Stimulated activated CD4-positive, alpha-beta T cell treated with anti-CD3 and anti-CD28 coated beads, Interleukin-12 subunit alpha, Interleukin-12 subunit beta, amount 100 ng/mL, for 24 hours (primary cell): ENCODE results near the gene HSPA8.
"Not testable (repeated sequence)": the region's sequence is repeated elsewhere in the genome, so short reads cannot be mapped to it uniquely, and the experiment has no call there.

ENCODE experiments used
- DNase-seq, 2 experiments: peaks; one replicate each; pipeline ENCODE4 v3.0.0-alpha.2; 2020; ENCODE audit warnings: low read depth in 2 of 2

Gene HSPA8

DNA sequence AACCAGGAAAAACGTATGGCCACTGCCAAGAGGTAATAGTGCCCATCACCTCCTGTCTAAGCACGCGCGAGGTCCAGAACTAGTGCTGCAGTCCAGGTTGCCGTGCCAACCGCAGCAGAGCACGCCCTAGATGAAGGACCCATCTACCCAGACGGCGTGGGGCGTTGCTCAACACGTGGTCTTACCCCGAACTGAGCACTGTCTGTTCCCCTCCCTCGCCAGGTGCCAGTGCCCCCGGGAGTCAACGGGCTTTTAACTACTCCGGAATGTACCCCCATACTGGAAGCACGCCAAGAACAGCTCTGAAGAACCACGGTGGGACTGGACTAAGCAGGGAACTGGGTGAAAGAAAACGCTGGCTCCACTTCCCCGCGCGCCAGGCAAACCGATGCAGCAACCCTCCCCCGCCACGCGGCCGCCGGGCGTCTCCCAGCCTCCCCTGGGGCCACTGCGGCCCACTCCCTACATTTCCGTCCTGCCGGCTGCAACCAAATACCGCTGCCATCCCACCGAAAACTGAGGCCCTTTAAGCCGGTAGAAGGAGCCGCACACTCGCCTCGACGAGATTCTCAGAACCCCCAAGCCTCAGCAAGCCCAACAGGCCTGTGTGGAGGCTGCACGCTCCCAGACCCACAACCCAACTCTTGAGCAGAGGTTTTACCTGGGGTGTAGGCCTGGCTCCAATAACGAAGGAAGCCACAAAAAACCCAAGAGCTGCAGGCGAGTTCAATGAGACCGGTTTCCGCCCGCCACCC, at the start of gene HSPA8:
Gene HSPA8, minus strand, starts transcription at position 734 of the 755 bp plus-strand sequence. CDS start 812 bp downstream, outside the sequence.
- peak; percentile 55 to 68 for DNase-seq

DNA sequence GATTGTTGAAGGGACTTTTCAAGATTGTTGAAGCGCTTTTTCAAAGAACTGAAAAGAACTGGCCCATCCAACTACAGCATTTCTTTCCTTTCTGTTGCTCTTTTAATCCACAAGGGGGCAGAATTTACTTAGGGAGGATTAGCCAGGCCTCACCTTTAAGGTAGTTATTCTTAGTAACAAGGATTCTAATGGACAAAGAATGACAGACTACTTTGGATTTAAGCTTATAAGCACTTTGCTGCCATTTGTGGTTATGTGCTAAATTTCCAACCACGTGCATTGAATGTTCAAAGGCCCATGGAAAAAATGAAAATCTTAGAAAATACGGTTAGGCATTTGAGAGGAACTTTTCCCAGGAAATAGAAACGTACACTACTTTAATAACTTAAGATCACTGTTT, 49.5 kb upstream of the HSPA8 start:
- DNase-seq, result no peak

- DNase-seq, result no peak
Observed at GRCh38 chr11:123110397-123110796, 48.5 kb upstream of the HSPA8 start.

DNA sequence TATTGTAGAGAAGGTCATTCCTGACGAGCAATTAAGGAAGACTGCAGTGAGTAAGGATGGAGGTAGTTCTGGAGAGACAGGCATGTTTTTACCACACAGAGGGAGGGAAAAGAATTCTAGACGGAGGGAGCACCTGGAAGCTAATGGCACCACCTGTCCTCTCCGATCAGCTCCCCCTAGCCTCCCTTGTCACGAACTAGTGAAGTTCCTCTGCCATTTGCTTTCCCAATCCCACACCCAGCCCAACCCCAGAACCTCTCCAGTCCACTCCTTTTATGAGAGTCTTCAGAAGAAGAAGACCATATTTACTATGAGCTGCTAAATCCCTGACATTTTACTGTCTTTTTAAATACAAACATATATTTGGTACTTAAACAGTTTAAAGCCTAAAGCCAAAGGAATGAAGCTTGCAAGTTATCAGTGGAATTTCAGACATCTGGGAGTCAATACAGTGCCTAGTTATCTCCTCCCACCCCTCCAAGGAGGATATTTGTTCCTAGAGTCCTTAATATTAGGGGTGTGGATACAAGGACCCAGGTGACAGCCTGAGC, 46.1 kb upstream of the HSPA8 start:
- DNase-seq, result no peak

DNA sequence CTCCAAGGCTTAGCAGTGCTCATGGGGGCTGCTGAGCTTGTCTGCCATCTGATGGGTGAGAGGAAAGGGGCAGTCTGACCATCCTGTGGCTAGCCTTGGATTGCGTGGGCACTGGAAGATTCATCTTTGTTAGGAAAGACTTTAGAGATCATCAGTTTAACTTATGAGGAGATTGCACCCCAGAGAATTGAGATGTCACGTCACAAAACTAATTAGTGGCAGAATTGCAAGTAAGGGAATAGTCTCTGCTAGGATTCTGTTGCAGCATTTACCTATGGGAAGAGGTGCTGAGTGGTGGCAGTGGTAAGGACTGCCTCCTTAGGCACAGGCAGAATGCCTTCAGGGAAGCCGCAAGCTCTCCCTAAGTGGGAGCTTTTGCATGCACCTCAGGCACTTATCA, 42.8 kb upstream of the HSPA8 start:
- DNase-seq, result no peak

DNA sequence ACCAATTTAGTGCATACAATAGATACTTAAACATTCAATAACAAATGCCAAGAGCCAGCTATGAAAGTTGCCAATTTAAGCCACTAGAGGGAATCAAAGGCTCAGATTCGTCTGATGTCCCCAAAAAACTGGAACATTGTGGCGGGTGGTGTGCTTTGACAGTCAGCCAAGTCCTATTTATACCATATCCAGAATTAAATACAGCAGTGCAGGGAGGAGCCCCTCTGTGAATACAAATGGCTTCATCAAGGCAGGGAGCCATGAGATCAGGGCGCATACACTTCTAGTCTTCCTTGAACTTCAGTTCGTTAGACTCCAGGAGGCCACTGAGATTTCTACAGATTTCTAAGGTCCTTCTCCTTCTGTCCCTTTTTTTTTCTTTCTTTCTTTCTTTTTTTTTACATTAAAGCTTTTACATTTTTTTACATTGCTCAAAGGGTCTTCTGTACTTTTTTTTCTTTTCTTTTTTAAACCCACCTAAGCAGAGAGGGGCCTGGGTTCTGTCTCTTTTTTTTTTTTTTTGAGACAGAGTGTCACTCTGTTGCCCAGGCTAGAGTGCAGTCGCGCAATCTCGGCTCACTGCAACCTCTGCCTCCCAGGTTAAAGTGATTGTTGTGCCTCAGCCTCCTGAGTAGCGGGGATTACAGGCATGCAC, 41.5 kb upstream of the HSPA8 start:
- DNase-seq, result no peak

DNA sequence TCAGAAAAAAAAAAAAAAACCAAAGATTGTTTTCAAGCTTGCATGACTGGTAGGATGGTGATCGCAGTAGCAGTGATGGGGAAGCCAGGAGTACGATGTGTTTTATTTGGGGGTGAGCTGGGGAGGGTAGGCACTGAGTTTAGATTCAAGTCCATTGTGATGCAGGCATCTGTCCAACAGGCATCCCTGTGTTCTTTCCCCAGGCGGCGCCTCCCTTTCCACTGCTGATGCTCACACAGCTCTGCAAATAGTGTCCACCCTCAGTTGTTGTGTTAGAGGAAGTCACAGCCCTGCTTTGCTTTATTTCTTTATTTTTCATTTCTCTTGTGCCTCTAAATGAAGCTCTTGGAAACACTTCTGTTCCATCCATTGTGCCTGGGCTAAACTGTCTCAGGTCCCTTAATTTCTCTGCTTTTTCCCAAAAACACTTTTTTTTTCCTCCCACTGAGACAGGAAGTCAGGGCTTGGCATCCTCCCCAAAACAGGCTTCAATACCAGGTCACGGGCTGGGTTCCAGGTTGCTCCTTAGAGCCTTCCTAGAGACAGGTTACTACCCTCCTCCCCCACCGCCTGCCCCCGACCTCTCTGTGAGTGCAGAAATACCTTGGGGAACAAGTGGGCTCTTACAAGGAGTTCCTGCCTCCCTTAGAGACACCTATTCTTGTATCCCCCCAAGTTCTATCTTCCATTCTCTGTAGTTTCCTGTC, 38.6 kb upstream of the HSPA8 start:
- DNase-seq, result no peak

DNA sequence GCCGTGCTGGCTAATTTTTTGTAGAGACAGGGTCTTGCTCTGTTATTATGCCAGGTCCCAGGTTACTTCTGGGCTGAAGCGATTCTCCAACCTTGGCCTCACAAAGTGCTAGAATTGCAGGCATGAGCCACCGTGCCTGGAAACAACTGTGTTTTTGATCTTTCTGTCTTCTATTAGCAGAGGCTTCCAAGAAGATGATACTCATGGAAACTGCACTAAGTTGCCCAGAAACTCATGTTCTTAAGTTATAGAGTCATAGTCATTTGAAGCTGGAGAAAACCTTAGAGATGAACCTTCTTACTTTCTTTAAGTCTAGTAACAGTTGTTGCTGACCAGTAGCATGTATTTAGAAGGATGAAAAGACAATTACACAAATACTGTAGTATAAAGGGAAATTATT, 37.1 kb upstream of the HSPA8 start:
- no peak for DNase-seq

GRCh38 chr11:123093739-123094138, 31.8 kb upstream of the HSPA8 start:
- DNase-seq, result no peak

- no peak for DNase-seq
Observed at GRCh38 chr11:123091506-123091905, 29.6 kb upstream of the HSPA8 start.

GRCh38 chr11:123090168-123090567, 28.2 kb upstream of the HSPA8 start:
- not testable (repeated sequence) for DNase-seq

GRCh38 chr11:123088896-123089295, 27.0 kb upstream of the HSPA8 start:
- not testable (repeated sequence) for DNase-seq

DNA sequence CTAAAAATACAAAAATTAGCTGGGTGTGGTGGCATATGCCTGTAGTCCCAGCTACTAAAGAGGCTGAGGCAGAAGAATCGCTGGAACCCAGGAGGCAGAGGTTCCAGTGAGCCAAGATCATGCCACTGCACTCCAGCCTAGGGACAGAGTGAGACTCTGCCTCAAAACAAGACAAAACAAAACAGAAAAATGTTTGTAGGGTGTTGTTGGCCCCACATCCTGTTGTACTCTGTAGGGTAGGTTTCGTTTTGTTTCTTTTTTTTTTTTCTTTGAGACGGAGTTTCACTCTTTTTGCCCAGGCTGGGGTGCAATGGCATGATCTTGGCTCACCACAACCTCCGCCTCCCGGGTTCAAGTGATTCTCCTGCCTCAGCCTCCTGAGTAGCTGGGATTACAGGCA, 25.7 kb upstream of the HSPA8 start:
- not testable (repeated sequence) for DNase-seq

DNA sequence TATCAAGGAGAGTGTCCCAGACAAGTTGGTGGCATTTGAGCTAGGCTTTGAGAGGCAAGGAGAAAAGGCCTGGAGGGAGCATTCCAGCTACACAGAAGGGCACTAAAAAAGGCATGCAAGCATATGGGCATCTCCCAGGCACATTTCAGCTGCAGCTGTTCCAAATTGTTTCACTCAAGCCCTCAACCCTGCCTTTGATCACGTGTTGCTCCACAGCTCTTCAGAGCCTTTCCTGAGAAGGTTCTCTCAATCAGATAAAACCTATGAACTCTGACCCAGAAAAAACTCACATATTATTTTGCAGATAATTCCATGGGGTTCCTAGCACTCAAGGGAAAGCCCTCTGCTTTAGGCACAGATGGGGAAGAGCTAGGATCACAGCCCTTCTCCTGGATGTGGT, 24.4 kb upstream of the HSPA8 start:
- DNase-seq, result no peak

DNA sequence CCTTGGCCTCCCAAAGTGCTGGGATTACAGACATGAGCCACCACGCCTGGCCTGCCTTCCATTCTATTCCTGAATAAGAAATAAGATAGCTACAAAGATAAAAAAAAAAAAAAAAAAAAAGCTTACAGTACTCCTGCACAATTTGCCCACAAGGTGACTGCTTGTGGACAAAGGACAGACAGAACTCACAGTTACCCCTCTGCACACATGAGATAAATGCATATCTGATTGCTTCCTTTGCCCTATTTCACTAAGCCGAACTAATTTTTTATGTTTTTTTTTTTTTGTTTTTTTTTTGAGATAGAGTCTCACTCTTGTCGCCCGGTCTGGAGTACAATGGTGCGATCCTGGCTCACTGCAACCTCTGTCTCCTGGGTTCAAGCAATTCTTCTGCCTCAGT, 23.6 kb upstream of the HSPA8 start:
- DNase-seq, result no peak

DNA sequence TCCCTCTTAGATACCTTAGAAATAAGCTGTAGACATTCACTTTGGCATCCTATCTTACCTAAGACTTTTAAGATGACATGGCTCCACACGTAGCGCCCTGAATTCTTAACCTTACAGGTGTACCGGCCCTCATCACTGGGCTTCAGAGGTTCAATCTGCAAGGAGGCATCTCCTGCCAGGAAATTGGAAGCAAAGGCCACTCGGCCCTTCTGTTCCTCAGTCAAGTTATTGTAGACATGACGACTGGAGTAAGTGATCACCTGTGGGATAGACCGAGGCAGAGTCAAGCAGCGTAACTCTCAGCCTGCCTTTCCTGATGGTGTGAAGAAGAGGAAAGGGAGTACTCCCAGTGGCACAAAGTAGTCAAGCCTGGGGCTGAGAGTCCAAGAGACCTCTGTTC, 22.5 kb upstream of the HSPA8 start:
- no peak for DNase-seq

DNA sequence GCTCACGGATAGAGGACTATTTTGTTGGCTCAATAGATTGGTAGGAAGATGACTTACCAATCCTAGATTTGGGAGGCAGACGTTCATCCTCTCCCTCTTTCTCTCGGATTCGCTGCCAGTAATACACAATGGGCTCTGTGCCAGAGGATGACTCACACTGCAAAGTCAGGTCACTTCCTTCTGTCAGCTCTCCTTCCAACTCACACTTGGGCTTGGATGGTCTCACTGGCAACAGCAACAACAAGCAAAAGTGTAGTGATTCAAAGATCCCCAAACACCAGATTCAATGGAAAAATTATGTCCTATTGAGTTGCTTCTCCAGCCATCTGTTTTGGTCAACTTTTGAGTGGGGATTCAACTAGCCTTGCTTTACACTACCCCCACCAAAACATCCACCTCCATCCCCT, 21.7 kb upstream of the HSPA8 start:
- DNase-seq, result peak in 1 of 2 experiments; percentile 69

DNA sequence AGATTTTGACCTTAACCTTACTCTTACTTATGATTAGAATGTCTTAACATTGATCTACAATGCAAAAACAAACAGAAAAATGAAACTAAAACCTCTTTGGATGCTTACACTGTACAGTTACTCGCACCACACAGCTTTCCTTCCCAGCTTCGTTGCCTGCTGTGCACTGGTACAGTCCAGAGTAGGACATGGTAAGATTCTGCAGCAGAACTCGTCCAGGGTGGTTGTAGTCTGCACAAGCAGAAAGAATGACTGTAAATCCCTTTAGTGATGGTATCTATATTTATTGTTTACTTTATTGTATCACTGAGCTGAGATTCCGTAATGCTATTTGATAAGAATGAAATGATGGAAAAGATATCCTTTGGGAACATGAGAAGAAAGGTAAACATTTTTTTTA, 21.0 kb upstream of the HSPA8 start:
- DNase-seq, result no peak

- DNase-seq, result no peak
Observed at GRCh38 chr11:123080015-123080414, 18.1 kb upstream of the HSPA8 start.

DNA sequence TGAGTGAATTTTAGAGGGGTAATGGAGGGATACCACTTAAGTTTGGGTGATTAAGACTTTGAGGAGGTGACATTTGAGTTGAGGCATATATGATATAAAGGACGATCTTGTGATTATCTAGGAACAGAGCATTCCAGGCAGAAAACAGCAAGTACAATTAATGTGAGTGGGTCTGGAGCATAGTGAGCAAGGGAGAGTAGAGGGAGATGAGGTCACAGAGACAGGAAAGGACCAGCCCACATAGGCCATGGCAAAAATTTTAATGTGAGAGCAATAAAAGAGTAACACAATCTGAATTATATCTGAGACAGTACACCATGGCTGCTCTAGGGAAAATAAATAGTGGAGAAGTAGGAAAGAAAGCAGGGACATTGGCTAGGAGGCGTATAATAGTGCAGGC, 14.5 kb upstream of the HSPA8 start:
- no peak for DNase-seq

DNA sequence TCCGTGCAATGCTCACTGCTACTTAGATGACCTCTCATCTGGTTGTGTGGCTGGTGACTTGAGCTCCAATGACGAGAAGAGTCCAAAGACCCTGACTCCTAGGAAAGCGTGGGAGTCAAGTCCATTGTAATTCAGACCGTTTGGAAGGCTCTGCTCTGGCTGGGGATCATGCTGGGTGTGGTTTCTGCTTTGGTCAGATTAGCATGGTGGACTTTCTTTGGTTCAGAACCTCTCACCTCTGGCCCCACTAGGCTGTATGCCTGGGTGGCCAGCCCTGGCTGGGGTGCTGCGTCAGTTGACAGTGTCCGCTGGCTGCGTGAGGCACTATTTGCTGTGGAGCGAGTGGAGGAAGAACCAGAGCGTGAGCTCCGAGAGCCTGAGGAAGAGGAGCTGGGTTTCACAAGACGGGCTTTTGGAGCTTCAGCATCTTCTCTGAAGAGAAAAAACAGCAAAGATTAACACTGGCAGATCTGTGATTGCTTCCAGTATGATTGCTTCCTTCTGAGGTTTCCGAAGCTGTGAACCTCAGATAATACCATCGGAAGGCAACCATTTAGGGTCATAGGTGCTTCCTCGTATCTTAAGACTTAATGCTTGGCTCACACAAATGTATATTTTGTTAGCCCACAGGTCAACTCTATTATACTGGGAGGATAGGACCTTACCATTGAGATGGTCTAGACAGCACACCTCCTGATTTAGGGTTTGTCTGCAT, 11.6 kb upstream of the HSPA8 start:
- no peak for DNase-seq

- no peak for DNase-seq
Observed at GRCh38 chr11:123072762-123073161, 10.8 kb upstream of the HSPA8 start.
